Lung (tissue), 12 donors: ENCODE results near the gene MPZL2. TPM values are rescaled to one million over a fixed set of nuclear protein-coding genes. Genes with fewer than 3 reads are reported as not detected.

Source experiments
- ATAC-seq: fragments of 200-7000 bp; cut with Tn5 transposase; one replicate; pipeline ENCODE4 v1.9.1; 2020; ENCODE audit warnings: moderate number of reproducible peaks; ENCODE audit not compliant: insufficient read depth, low FRiP score
- DNase-seq, 3 donors: peaks; one replicate each; pipeline ENCODE4 v3.0.0-alpha.2; 2013 to 2017
- H3K27ac ChIP-seq, 2 donors: one replicate each; pipeline ENCODE4 v1.5.1; 2013; ENCODE audit warnings: mild to moderate bottlenecking in 2 of 2, moderate library complexity in 2 of 2, control low read depth in 1 of 2, inconsistent platforms in 1 of 2, low read depth in 1 of 2, low read length in 1 of 2
- H3K27me3 ChIP-seq, 3 donors: one replicate each; pipeline ENCODE4 v1.5.1; 2013; ENCODE audit warnings: low read length in 2 of 3; ENCODE audit not compliant: control insufficient read depth in 3 of 3, insufficient read depth in 3 of 3
- H3K36me3 ChIP-seq, 4 donors: one replicate each; pipeline ENCODE4 v1.5.1; 2013; ENCODE audit warnings: low read length in 4 of 4, mild to moderate bottlenecking in 1 of 4, moderate library complexity in 1 of 4; ENCODE audit not compliant: control insufficient read depth in 4 of 4, insufficient read depth in 4 of 4
- H3K4me1 ChIP-seq, 5 donors: one replicate each; pipeline ENCODE4 v1.5.1; 2013; ENCODE audit warnings: low read length in 5 of 5, mild to moderate bottlenecking in 2 of 5, moderate library complexity in 1 of 5; ENCODE audit not compliant: control insufficient read depth in 5 of 5, insufficient read depth in 5 of 5
- H3K4me3 ChIP-seq: one replicate; pipeline ENCODE4 v1.5.1; 2013; ENCODE audit warnings: mild to moderate bottlenecking, control low read depth, moderate library complexity
- H3K9ac ChIP-seq, 2 donors: one replicate each; pipeline ENCODE4 v1.5.1; 2013; ENCODE audit warnings: low read length in 2 of 2, control low read depth in 1 of 2; ENCODE audit not compliant: insufficient read depth in 1 of 2
- H3K9me3 ChIP-seq, 4 donors: one replicate each; pipeline ENCODE4 v1.5.1; 2013; ENCODE audit warnings: low read length in 3 of 4, mild to moderate bottlenecking in 1 of 4, moderate library complexity in 1 of 4; ENCODE audit not compliant: control insufficient read depth in 4 of 4, insufficient read depth in 3 of 4
- WGBS, 2 donors: extraction: QIAGEN DNeasy Blood & Tissue Kit; methylation state at CpG; one replicate each; pipeline ENCODE4 v1.1.7; 2013; 5-methylcytosine and 5-hydroxymethylcytosine counted together
- polyA plus RNA-seq, 2 donors: library from polyadenylated mRNA; stranded (reverse); fragments of 200-250 nt; gene quantifications; one replicate each; pipeline ENCODE4 v1.2.1, GENCODE V29; 2013
- total RNA-seq, 2 donors: library from RNA; depleted of rRNA in 1 of 2; stranded (reverse); fragments of >200 nt in 1 of 2; gene quantifications; one replicate each; pipeline ENCODE4 v1.2.1, GENCODE V29; 2014 to 2021
- TF ChIP-seq, protein P1 (sequence below): IDR thresholded peaks from 2 replicates; pipeline ENCODE4 v1.5.1; 2012; ENCODE audit warnings: mild to moderate bottlenecking; ENCODE audit errors: control extremely low read depth, extremely low read depth
- donor health status: control.
- donor health status: control.
- donor health status: Bipolar disorder and iron deficiency.
- donor health status: healthy.
- donor health status: DM: yes; HTN: yes; CAD: no.

Gene MPZL2
- total and polyA plus RNA-seq, 4 donors, result 87.2 to 143 (median 118) TPM

DNA sequence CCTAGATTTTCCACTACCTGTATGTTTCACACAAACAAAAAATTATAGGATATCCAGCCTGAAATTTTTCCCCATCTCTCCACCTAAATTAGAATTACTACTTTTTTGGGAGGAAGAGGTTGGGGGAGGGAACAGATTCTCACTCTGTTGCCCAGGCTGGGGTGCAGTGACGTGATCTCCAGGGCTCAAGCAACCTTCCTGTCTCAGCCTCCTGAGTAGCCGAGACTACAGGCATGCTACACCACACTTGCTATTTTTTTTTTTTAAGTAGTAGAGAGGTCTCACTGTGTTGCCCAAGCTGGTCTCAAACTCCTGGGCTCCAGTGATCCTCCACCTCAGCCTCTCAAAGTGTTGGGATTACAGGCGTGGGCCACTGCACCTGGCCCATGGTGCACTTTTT is 48.8 kb downstream of the MPZL2 start:
- TF ChIP-seq, protein P1, sequence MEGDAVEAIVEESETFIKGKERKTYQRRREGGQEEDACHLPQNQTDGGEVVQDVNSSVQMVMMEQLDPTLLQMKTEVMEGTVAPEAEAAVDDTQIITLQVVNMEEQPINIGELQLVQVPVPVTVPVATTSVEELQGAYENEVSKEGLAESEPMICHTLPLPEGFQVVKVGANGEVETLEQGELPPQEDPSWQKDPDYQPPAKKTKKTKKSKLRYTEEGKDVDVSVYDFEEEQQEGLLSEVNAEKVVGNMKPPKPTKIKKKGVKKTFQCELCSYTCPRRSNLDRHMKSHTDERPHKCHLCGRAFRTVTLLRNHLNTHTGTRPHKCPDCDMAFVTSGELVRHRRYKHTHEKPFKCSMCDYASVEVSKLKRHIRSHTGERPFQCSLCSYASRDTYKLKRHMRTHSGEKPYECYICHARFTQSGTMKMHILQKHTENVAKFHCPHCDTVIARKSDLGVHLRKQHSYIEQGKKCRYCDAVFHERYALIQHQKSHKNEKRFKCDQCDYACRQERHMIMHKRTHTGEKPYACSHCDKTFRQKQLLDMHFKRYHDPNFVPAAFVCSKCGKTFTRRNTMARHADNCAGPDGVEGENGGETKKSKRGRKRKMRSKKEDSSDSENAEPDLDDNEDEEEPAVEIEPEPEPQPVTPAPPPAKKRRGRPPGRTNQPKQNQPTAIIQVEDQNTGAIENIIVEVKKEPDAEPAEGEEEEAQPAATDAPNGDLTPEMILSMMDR, result no peak
- H3K27me3 ChIP-seq, result peaks cover 0 to 27% (median 3%) of the 10 kb centered on the region in 3 donors
- H3K4me3 ChIP-seq, result no peak overlapping the region
- no peak overlapping the region for H3K27ac ChIP-seq
- ATAC-seq (no peak), DNase-seq (no peak)
- no peaks in the 10 kb centered on the region for H3K36me3 ChIP-seq
- no peak overlapping the region for H3K9ac ChIP-seq
- H3K4me1 ChIP-seq, result peaks cover 0 to 4% (median 2%) of the 10 kb centered on the region in 5 donors
- WGBS, 2 donors, result 40 to 63% methylated on average over 3 of the region's 3 CpGs
- no peaks in the 10 kb centered on the region for H3K9me3 ChIP-seq

DNA sequence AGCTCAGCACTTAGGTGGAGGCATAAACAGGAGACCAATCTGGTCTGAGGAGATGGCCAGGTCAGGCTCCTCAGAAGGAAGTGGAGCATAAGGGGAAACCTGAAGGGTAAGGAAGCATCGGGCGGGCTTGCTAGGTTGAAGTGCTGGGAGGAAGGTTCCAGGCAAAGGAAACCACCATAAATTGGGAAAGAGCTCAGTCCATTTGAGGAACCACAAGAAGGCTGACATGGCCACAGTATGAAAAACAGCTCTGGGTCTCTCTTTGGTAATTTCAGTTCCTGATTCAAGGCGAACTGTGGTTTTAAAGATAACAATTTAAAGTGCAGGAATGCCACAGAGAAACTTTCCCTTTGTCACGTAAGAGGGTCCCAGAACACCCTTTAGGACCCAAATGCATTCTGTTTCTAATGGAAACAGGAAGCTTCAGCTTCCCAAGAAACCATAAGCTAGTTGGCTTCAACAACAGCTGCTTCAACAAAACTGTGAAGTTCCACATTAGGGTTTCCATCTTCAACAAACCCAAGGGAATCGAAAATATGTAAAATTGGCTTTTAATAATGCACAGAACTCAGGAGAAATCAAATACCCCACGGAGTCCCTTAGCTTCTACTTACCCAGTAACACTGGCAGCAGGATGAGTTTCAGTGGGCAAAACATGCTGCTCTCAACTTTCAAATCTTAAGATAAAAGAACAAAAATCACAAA is 49.7 kb downstream of the MPZL2 start:
- Histone ChIP-seq H3K4me1 (peaks cover 0 to 5% (median 2%) of the 10 kb centered on the region in 5 donors), H3K27me3 (peaks cover 0 to 21% (median 2%) of the 10 kb centered on the region in 3 donors), H3K36me3 (no peaks in the 10 kb centered on the region), H3K4me3 (no peak overlapping the region), H3K9ac (no peak overlapping the region), H3K9me3 (no peaks in the 10 kb centered on the region), H3K27ac (no peak overlapping the region)
- WGBS, 2 donors, result 29 to 51% methylated on average over 6 of the region's 6 CpGs
- peak in 1 of 3 donors; percentile 25 for DNase-seq
- ATAC-seq, result peak; percentile 55
- TF ChIP-seq, protein P1, result no peak

DNA sequence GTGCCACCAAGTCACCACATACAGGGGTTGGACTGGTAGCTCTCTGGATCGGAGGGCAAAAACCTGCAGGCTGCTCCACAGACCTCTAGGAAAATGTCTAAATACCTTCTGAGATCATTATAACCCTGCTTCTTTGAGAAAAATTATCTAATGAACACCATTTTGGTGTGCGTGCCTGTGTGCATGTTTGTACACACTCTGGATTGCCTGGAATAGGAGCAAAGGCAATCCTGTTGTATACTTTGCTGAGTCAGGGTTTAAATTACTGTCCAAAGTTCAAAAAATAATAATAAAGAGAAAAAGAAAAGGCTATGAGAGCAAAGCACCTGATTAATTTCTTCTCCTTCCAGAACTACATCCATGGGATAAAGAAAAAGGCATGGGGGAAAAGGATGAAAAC is 50.3 kb downstream of the MPZL2 start:
- no peaks in the 10 kb centered on the region for H3K9me3 ChIP-seq
- 86 to 88% methylated on average over 2 of the region's 2 CpGs for WGBS, 2 donors
- H3K4me3 ChIP-seq, result no peak overlapping the region
- no peak overlapping the region for H3K27ac ChIP-seq
- peaks cover 0 to 21% (median 2%) of the 10 kb centered on the region in 3 donors for H3K27me3 ChIP-seq
- peaks cover 0 to 5% (median 2%) of the 10 kb centered on the region in 5 donors for H3K4me1 ChIP-seq
- H3K36me3 ChIP-seq, result no peaks in the 10 kb centered on the region
- ATAC-seq, result no peak
- H3K9ac ChIP-seq, result no peak overlapping the region
- no peak for DNase-seq
- TF ChIP-seq, protein P1, result no peak
